KOPT-K1 (cell line): ENCODE measurements around the gene ADGRF4.

Source experiments
- H3K27ac ChIP-seq: fragments of 200-600 bp; sonication (generic); 2 replicates; pipeline ENCODE4 v1.5.1; 2016; ENCODE audit warnings: antibody characterized with exemption, mild to moderate bottlenecking, low read depth, low read length; ENCODE audit not compliant: poor library complexity, severe bottlenecking
- H3K36me3 ChIP-seq: fragments of 200-600 bp; sonication (generic); 2 replicates; pipeline ENCODE4 v1.5.1; 2017; ENCODE audit warnings: antibody characterized with exemption, mild to moderate bottlenecking, low read length, moderate library complexity; ENCODE audit not compliant: insufficient read depth
- H3K9me3 ChIP-seq: fragments of 200-600 bp; sonication (generic); 2 replicates; pipeline ENCODE4 v1.5.1; 2017; ENCODE audit warnings: antibody characterized with exemption, low read length, mild to moderate bottlenecking; ENCODE audit not compliant: insufficient read depth, poor library complexity, severe bottlenecking

ADGRF4 gene

GRCh38 chr6:47698342-47698787 lies at the start of gene ADGRF4:
ADGRF4 (plus strand) TSS chr6:47698580; CDS start chr6:47707246, 8,666 bp downstream.
- Histone ChIP-seq H3K27ac (no peak within 1 kb of the TSS), H3K9me3 (no peaks in the 10 kb centered on the region), H3K36me3 (no peaks in the 10 kb centered on the region)

DNA sequence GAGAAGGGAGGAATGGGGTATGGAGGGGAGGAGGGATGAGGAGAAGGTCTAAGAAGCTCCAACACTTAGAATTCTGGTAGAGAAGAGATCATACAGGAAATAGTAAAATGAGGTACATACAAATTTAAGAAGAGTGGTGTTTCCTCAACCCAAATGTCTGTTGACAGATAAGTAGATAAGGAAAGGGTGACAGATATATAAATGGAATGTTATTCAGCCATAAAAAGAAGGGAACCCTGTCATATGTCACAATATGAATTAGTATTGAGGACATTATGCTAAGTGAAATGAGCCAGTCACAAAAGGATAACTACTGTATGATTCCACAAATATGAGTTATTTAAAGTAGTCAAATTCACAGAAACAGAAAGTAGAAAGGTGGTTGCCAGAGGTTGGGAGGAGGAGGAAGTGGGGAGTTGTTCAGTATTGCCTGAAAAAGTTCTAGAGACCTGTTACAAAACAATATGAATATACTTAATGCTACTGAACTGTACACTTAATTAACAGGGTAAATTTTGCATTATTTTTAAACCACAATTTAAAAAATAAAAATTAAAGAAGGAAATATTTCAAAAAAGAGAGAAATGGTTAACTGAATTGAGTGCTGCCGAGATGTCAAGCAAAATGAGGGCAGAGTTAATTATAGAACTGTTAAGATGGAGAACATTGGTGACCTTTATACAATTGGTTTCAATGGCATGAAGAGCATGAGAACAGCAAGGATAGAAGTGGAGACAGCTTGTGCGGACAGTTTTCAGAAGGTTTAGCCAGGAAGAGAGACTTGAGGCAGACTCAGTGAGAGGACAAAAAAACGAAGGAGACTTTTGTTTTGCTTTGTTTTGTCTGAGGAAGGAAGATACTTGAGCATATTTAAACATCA lies 47.6 kb upstream of the ADGRF4 start:
- no peak overlapping the region for H3K27ac ChIP-seq

DNA sequence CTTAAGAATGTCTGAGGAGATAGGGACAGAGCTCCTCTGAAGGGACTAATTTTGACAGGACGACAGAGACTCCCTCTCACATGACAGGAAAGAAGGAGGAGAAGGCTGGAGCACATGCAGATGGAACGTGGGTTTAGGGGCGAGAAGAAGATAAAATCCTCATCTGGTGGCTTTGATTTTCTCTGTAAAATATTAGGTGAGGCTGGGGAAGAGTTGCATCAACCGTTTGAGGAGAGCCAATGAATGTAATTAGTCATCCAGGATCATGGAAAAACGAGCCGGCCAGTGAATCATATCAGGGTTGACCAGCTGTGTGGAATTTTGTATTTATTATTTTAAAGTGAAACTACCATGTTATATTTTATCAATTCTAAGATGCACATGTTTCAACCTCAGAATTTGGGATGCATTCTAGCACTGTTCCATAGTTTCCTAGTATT lies 46.9 kb upstream of the ADGRF4 start:
- no peaks in the 10 kb centered on the region for H3K36me3 ChIP-seq
- H3K27ac ChIP-seq: no peak overlapping the region
- H3K9me3 ChIP-seq: no peaks in the 10 kb centered on the region

More for the DNA sequence above, 47.6 kb upstream of the ADGRF4 start:
- no peaks in the 10 kb centered on the region for H3K36me3 ChIP-seq
- H3K9me3 ChIP-seq: no peaks in the 10 kb centered on the region

- no peaks in the 10 kb centered on the region for H3K36me3 ChIP-seq
- no peak overlapping the region for H3K27ac ChIP-seq
- H3K9me3 ChIP-seq: no peaks in the 10 kb centered on the region
Measured at GRCh38 chr6:47653706-47654105, 44.7 kb upstream of the ADGRF4 start.

- no peaks in the 10 kb centered on the region for H3K9me3 ChIP-seq
- H3K36me3 ChIP-seq: no peaks in the 10 kb centered on the region
- no peak overlapping the region for H3K27ac ChIP-seq
Measured at GRCh38 chr6:47654255-47654654, 44.1 kb upstream of the ADGRF4 start.

- no peaks in the 10 kb centered on the region for H3K36me3 ChIP-seq
- H3K9me3 ChIP-seq: no peaks in the 10 kb centered on the region
- no peak overlapping the region for H3K27ac ChIP-seq
Measured at GRCh38 chr6:47655719-47656595, 42.4 kb upstream of the ADGRF4 start.

- Histone ChIP-seq H3K27ac (no peak overlapping the region), H3K9me3 (no peaks in the 10 kb centered on the region), H3K36me3 (no peaks in the 10 kb centered on the region)
Measured at GRCh38 chr6:47661960-47662359, 36.4 kb upstream of the ADGRF4 start.

DNA sequence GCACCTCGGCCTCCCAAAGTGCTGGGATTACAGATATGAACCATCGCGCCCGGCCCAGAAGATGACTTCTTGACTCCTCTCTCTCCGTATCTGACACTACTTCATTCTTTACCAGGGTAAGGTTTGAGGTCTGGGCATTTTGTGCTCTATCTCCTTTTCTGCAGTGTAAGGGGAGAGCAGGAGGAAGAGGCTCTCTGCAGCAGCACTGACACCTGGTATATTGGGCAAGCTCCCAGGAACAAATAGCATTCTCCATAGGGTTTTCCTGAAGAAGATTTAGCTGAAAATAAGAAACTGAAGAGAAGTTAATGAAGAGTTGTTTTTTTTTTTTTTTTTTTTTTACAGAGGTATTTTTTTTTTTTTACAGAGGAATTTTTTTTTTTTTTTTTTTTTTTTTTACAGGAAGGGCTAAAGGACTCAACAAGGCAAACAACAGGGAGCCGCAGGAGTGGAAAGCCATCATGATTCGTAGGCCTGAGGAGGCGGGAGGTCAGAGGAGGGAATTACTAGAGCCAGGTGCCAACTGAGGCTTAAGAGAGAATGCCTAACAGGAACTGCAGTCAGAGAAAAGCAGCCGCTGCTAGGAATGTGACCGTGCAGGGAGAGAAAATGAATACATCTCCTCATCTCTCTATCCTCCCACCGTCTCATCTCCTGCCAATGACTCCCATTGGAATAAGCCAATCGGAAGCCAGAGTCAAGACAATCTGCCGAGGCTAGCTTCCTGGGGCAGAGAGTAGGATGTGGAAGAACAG lies 34.7 kb upstream of the ADGRF4 start:
- Histone ChIP-seq H3K27ac (no peak overlapping the region), H3K36me3 (no peaks in the 10 kb centered on the region), H3K9me3 (no peaks in the 10 kb centered on the region)

DNA sequence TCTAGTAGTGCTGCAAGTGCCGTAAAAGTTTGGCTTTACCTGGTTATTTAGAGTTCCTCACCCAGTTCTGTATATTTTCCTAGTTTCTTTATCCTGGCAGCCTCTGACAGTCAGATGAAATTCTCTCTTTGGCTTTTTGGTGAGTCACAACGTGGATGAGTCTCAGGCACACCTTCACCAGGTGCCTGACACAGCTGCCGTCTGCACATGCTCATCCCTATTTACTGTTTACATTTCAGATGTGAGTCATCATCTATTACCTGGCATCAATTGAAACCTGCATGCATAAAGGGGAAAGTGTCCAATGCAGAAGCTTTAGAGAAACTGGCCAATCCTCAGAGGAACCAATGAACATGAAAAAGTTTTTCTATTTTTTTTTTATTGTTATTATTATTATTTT lies 33.3 kb upstream of the ADGRF4 start:
- no peaks in the 10 kb centered on the region for H3K36me3 ChIP-seq
- no peaks in the 10 kb centered on the region for H3K9me3 ChIP-seq
- no peak overlapping the region for H3K27ac ChIP-seq

- H3K27ac ChIP-seq: no peak overlapping the region
- H3K9me3 ChIP-seq: no peaks in the 10 kb centered on the region
- H3K36me3 ChIP-seq: no peaks in the 10 kb centered on the region
Measured at GRCh38 chr6:47669684-47670513, 28.5 kb upstream of the ADGRF4 start.

DNA sequence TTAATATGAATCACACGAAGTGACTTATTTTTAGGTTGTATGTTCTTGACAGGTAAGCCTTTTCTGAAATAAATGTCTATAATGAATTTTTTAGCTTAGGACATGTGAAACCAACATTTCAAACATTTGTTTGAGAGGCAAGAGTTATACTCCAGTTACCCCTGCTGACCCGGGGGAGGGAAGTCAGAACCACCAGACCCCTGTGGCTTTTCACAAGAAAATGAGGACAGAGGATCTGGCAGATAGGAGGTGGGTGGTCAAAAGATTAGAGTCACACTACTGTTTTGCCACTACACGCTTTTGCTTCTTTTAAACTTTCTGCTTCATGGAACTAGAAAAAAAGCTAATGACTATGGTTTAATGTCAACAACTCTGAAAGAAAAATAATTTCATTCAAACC lies 27.5 kb upstream of the ADGRF4 start:
- H3K36me3 ChIP-seq: no peaks in the 10 kb centered on the region
- no peak overlapping the region for H3K27ac ChIP-seq

GRCh38 chr6:47671777-47672176 lies 26.6 kb upstream of the ADGRF4 start:
- Histone ChIP-seq H3K9me3 (no peaks in the 10 kb centered on the region), H3K36me3 (no peaks in the 10 kb centered on the region)

More for the DNA sequence above, 27.5 kb upstream of the ADGRF4 start:
- no peaks in the 10 kb centered on the region for H3K9me3 ChIP-seq

DNA sequence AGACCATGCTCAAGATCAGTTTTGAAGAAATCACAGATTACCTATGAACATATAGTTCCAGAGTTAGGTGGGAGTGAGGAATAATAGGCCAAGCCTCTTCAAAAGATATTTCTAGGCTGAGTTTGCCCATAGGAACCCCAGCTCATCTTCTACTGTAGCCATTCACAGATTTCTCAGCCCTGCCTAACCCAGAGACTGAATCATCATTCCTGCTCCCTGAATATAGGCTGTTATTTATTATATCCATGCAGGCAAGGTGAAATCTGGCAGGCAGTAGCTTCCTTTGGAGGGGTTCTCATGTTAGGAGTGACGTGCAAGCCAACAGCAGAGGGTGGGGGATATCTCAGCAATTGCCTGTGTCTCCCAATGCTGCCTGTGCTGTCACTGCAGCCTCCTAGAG lies 25.6 kb upstream of the ADGRF4 start:
- Histone ChIP-seq H3K27ac (no peak overlapping the region), H3K9me3 (no peaks in the 10 kb centered on the region), H3K36me3 (no peaks in the 10 kb centered on the region)

More at GRCh38 chr6:47671777-47672176, 26.6 kb upstream of the ADGRF4 start:
- H3K27ac ChIP-seq: no peak overlapping the region

- H3K27ac ChIP-seq: no peak overlapping the region
- no peaks in the 10 kb centered on the region for H3K9me3 ChIP-seq
- no peaks in the 10 kb centered on the region for H3K36me3 ChIP-seq
Measured at GRCh38 chr6:47674673-47675072, 23.7 kb upstream of the ADGRF4 start.
